ENCODE results near the gene SOX10. TPM values are rescaled to one million over a fixed set of nuclear protein-coding genes. Genes with fewer than 3 reads are reported as not detected.

SOX10 gene
- total RNA-seq, 1 donor from 2014 or later: 4.2 TPM

GRCh38 chr22:37924386-37925065 lies 59.8 kb downstream of the SOX10 start:
- Histone ChIP-seq H3K9ac (ENCODE audit: low read depth in 1 of 3, low read length in 3 of 3) (no peak overlapping the region), H3K27me3 (ENCODE audit: control insufficient read depth in 3 of 3, insufficient read depth in 3 of 3, low read length in 3 of 3) (no peaks in the 10 kb centered on the region), H3K9me3 (ENCODE audit: control insufficient read depth in 3 of 3, low read length in 3 of 3) (no peaks in the 10 kb centered on the region), H3K36me3 (ENCODE audit: control insufficient read depth in 3 of 3, insufficient read depth in 3 of 3, low read length in 3 of 3) (peaks cover 22 to 39% (median 38%) of the 10 kb centered on the region in 3 donors), H3K4me3 (ENCODE audit: low read length in 3 of 3) (no peak overlapping the region), H3K4me1 (ENCODE audit: control insufficient read depth in 3 of 3, insufficient read depth in 3 of 3, low read length in 3 of 3) (no peaks in the 10 kb centered on the region), H3K27ac (ENCODE audit: low read depth, low read length) (no peak overlapping the region)

DNA sequence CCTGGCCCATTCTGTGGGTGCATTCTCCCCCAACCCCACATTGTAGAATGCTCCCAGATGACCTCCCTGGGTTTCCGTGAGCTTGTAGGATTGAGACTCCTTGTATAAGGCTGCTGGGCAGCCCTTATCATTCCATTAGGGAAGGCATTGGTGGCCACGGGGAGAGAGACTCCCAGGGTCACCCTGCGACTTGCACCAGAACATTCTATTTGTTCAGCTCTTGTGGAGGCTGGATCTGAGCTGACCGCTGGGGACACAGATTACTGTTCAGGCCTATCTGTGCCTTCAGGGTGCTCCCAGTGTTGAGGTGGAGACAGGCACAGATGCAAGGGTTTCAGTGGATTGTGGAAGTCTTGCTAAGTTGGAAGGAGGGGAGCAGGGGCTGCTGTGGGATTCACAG lies 60.4 kb downstream of the SOX10 start:
- H3K9ac ChIP-seq (ENCODE audit: low read depth in 1 of 3, low read length in 3 of 3): no peak overlapping the region
- H3K4me1 ChIP-seq (ENCODE audit: control insufficient read depth in 3 of 3, insufficient read depth in 3 of 3, low read length in 3 of 3): peaks cover 0 to 3% (median 0%) of the 10 kb centered on the region in 3 donors
- H3K9me3 ChIP-seq (ENCODE audit: control insufficient read depth in 3 of 3, low read length in 3 of 3): no peaks in the 10 kb centered on the region
- no peak overlapping the region for H3K27ac ChIP-seq (ENCODE audit: low read depth, low read length)
- no peaks in the 10 kb centered on the region for H3K27me3 ChIP-seq (ENCODE audit: control insufficient read depth in 3 of 3, insufficient read depth in 3 of 3, low read length in 3 of 3)
- no peak overlapping the region for H3K4me3 ChIP-seq (ENCODE audit: low read length in 3 of 3)
- peaks cover 21 to 37% (median 34%) of the 10 kb centered on the region in 3 donors for H3K36me3 ChIP-seq (ENCODE audit: control insufficient read depth in 3 of 3, insufficient read depth in 3 of 3, low read length in 3 of 3)

Other genes starting within 250 kb of the SOX10 start
- gene GCAT, start 176.6 kb downstream of the SOX10 start, total RNA-seq: 9.9 TPM
- gene GALR3, start 161.2 kb downstream of the SOX10 start, total RNA-seq: not detected
- gene ANKRD54, start 140.2 kb downstream of the SOX10 start, total RNA-seq: 3.7 TPM
- gene EIF3L, start 135.1 kb downstream of the SOX10 start, total RNA-seq: 706 TPM
- gene MICALL1, start 78.3 kb downstream of the SOX10 start, total RNA-seq: 11.0 TPM
- 0.52 TPM for gene C22orf23, start 31.0 kb downstream of the SOX10 start, total RNA-seq
- gene POLR2F, start 30.9 kb downstream of the SOX10 start, total RNA-seq: 23.5 TPM
- 8.9 TPM for gene PICK1, start 72.8 kb upstream of the SOX10 start, total RNA-seq
- gene SLC16A8, start 99.6 kb upstream of the SOX10 start, total RNA-seq: 1.0 TPM
- gene BAIAP2L2, start 126.1 kb upstream of the SOX10 start, total RNA-seq: not detected
- 14.1 TPM for gene PLA2G6, start 197.3 kb upstream of the SOX10 start, total RNA-seq
- 4.2 TPM for gene MAFF, start 217.4 kb upstream of the SOX10 start, total RNA-seq

All from skeletal muscle tissue (tissue), 4 donors.